Tibial nerve (tissue), 4 donors: ENCODE data around the gene MRPS26.

ENCODE experiments used
- EP300 ChIP-seq, 2 donors: sonication (generic); formaldehyde crosslinking; IDR thresholded peaks; one replicate each; pipeline ENCODE4 v1.6.1; 2017; ENCODE audit warnings: antibody characterized with exemption in 2 of 2, mild to moderate bottlenecking in 1 of 2
- TF ChIP-seq, protein P1 (sequence below), 5 experiments: fragments of 200-600 bp in 3 of 5; fragments of 450-650 bp in 2 of 5; sonication (generic) in 3 of 5; IDR thresholded peaks; one replicate each; pipeline ENCODE4 v1.5.1; 2016 to 2019; ENCODE audit warnings: antibody characterized with exemption in 5 of 5, mild to moderate bottlenecking in 3 of 5, moderate library complexity in 2 of 5

DNA sequence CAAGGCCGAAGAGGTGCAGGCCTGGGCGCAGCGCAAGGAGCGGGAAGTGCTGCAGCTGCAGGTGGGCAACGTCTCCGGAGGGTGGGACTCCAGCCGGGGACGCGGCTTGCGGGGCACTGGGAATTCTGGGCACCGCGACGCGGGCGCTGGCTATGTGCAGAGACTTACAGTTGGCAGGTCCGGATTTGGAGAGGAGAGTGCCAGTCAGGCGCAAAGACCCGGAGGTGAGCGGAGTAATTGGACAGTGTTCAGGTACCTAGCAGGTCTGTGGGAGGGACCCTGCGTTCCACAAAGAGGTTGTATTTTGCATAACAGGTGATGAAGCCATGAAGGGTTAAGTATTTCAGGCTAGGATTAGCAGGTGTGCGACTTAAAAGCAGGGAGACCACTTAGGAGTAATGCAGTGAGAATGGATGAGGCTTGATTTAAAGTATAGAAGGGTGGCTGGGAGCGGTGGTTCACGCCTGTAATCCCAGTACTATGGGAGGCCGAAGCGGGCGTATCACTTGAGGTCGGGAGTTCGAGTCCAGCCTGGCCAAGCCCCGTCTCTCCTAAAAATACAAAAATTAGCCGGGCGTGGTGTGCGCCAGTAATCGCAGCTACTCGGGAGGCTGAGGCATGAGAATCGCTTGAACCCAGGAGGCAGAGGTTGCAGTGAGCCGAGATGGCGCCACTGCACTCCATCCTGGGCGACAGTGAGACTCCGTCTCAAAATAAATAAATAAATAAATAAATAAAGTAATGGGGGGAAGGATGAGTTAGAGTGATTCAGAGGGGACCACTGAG, 1.0 kb downstream of the MRPS26 start:
- TF ChIP-seq EP300 (IDR thresholded peaks at IDR 0.05), result no peak
- TF ChIP-seq, protein P1, sequence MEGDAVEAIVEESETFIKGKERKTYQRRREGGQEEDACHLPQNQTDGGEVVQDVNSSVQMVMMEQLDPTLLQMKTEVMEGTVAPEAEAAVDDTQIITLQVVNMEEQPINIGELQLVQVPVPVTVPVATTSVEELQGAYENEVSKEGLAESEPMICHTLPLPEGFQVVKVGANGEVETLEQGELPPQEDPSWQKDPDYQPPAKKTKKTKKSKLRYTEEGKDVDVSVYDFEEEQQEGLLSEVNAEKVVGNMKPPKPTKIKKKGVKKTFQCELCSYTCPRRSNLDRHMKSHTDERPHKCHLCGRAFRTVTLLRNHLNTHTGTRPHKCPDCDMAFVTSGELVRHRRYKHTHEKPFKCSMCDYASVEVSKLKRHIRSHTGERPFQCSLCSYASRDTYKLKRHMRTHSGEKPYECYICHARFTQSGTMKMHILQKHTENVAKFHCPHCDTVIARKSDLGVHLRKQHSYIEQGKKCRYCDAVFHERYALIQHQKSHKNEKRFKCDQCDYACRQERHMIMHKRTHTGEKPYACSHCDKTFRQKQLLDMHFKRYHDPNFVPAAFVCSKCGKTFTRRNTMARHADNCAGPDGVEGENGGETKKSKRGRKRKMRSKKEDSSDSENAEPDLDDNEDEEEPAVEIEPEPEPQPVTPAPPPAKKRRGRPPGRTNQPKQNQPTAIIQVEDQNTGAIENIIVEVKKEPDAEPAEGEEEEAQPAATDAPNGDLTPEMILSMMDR (IDR thresholded peaks at IDR 0.05), result no peak
